Right forelimb (tissue), 1 donor: ENCODE measurements around the gene SMC1B.
"Not testable (repeated sequence)": the region's sequence is repeated elsewhere in the genome, so short reads cannot be mapped to it uniquely, and the experiment has no call there.

ENCODE experiments used
- DNase-seq: peaks from one replicate; pipeline ENCODE4 v3.0.0-alpha.2; 2018

The SMC1B gene

DNA sequence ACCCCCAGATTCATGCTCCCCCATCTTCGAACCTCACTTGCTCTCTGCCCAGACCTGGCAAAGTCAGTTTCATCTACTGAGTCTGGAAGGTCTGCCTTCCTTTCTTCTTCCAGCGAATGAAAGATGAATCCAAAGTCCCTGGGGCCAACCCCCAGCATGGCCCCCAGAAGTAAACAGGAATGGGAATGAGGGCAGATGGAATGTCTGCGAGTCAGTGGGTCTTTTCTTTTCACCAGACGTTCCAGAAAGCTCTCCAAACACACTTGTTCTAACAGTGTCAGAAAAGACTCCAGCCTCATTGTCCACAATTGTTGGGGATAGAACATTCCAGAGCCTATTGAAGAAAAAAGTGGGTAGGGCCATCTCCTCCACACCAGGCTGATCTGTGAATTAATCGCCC lies 28.7 kb upstream of the SMC1B start:
- no peak for DNase-seq

DNA sequence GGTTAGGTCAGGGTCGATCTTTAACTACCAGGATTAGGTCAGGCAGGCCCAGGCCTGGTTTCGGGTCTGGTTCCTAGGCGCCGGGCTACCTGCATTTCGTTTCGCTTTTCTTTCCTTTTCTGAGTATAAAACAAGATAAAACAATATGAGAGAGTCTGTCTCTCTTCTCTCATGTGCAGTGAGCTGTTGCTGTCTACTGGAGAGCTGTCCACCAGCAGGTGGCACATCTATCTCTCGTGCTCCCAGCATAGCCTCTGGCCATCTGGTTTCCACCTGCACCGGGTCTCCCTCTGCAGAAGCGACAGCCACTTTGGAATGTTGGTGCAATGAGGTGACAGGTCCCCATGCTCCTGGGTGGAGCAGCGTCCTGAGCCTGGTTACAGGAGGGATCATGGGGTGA lies 27.7 kb upstream of the SMC1B start:
- DNase-seq = peak; percentile 79

DNA sequence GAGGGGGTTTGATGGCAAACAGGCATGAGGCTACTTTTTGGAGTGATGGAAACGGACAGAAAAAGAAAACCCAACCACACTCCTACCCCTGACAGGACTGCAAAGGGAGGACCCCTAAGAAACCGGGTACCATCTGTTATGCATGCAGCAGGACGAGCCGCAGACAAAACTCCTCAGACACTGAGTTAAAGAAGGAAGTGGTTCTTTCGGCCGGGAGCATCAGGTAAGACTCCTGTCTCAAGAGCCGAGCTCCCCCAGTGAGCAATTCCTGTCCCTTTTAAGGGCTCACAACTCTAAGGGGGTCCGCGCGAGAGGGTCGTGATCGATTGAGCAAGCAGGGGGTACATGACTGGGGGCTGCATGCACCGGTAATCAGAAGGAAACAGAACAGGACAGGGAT lies 27.3 kb upstream of the SMC1B start:
- DNase-seq = not testable (repeated sequence)

DNA sequence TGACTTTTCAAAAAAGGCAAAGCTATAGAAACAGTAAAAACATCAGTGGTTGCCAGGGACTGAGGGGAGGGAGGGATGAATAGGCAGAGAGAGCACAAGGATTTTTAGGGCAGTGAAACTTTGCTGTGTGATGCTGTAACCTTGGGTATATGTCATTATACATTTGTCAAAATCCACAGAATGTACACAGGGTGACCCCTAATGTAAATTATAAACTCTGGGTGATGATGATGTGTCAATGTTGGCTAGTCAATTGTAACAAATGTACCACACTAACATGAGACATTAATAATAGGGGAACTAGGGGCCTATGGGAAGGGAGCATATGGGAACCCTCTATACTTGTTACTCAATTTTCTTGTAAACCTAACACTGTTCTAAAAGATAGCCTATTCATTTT lies 24.9 kb upstream of the SMC1B start:
- DNase-seq = no peak

DNA sequence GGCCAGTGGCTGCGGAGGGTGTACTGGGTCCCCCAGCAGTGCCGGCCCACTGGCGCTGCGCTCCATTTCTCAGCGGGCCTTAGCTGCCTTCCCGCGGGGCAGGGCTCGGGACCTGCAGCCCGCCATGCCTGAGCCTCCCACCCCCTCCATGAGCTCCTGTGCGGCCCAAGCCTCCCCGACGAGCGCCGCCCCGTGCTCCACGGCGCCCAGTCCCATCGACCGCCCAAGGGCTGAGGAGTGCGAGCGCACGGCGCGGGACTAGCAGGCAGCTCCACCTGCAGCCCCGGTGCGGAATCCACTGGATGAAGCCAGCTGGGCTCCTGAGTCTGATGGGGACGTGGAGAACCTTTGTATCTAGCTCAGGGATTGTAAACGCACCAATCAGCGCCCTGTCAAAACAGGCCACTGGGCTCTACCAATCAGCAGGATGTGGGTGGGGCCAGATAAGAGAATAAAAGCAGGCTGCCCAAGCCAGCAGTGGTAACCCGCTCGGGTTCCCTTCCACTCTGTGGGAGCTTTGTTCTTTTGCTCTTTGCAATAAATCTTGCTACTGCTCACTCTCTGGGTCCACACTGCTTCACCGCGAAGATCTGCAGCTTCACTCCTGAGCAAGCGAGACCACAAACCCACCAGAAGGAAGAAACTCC lies 23.6 kb upstream of the SMC1B start:
- not testable (repeated sequence) for DNase-seq

DNA sequence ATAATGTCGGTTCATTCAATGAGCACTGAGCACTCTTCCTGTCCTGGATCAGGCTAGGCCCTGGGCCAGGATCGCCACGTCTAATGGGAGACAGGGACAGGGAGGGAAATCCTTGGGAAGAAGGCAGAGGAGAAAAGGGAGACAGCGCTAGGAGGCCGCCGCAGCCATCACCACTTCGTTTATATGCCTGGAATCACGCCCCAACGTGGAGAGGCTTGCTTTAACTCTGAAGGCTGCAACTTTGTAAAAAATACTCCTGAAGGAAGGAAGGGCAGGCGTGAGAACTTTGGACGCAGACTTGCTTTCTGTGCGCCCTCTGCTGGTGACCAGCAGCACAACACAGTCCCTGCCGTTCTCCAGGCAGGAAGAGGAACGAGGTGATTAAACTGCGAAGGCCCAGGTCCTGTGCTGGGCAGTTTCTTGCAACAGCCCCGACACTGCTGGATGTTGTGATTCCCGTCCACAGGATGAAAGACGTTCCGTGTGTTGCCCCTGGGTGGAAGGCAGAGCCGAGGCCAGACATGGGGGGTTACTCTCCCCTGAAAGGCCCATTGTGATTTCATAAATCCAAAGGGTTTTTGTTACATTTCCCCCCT lies 22.2 kb upstream of the SMC1B start:
- DNase-seq = peak; percentile 90

DNA sequence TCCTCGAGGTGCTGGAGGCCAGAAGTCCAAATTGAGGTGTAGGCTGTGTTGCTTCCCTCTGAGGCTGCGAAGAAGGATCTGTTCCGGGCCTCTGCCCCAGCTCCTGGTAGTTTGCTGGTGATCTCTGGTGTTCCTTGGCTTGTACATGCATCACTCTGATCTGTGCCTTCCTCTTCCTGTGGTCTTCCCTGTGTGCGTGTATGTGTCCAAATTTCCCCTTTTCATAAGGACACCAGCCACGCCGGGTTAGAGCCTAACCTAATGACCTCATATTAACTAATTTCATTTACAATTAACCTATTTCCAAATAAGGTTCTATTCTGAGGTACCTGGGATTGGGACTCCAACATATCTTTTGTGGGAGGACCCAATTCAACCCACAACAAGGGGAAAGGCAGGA lies 21.6 kb upstream of the SMC1B start:
- DNase-seq = no peak

DNA sequence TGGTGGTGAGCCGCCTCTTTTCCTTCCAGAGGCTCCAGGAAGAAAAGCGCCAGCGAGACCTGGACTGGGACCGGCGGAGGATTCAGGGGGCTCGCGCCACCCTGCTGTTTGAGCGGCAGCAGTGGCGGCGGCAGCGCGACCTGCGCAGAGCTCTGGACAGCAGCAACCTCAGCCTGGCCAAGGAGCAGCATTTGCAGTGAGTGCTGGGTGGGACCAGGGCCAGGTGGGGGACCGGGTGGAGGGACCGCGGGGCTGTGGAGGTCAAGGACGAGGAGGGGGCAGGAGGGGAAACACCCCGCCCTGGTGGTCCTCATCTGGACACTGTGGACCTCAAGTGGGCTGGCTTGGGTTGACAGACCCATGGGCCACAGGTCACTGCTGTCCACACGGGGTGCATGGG lies 17.5 kb upstream of the SMC1B start:
- no peak for DNase-seq

DNA sequence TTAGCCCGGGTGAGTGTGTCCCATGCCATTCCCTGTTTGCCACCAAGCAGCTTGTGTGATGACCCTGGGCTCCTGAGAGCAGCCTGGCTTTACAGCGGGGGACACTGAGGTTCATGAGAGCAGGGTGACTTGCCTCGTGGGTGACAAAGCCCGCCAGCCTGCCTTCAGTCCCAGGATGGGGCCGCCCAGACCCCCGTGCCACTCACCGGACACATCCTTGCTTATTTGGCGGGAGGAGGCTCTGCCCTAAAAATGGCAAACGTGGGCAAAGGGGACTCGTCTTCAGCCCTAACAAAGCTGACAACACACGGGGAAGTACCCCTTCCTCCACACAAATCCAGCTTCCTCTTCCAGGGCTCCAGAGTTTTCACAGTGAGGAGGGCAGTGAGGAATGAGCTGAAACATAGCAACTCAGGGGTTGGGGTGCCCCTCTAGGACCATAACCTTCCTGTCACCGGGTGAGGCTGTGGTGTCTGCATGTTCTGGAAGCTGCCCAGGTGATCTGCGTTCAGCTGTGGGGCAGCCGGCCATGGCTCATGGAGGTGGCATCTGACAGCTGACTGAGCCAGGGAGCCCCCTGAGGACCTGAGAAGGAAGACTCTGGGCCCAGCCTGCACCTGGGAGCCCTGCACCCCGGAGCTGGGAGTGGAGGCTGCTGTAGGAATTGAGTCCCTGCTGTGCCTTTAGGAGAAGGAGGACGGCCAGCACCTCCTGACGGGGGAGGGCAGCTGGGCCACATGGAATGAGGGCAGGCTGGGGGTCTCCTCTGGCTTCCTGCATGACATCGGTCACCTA lies 16.8 kb upstream of the SMC1B start:
- DNase-seq = no peak

DNA sequence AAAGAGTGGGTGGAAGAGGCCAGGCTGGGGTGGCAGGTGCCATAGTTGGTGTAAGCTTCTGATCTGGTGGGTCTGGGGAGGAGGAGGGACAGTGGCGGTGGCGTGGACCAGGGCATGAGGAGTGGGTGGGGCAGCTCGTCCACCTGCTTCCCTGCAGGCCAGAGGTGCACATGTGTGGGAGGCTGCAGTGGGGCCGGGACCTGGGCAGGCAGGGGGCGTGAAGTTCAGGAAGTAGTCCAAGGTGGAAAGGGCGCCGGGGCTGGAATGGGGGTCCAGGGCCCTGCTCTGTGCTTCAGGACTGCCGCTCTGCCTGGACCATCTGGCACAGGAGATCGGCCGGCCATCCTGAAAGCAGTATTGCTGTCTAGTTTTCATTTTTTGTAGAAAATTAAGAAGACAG lies 16.0 kb upstream of the SMC1B start:
- no peak for DNase-seq

DNA sequence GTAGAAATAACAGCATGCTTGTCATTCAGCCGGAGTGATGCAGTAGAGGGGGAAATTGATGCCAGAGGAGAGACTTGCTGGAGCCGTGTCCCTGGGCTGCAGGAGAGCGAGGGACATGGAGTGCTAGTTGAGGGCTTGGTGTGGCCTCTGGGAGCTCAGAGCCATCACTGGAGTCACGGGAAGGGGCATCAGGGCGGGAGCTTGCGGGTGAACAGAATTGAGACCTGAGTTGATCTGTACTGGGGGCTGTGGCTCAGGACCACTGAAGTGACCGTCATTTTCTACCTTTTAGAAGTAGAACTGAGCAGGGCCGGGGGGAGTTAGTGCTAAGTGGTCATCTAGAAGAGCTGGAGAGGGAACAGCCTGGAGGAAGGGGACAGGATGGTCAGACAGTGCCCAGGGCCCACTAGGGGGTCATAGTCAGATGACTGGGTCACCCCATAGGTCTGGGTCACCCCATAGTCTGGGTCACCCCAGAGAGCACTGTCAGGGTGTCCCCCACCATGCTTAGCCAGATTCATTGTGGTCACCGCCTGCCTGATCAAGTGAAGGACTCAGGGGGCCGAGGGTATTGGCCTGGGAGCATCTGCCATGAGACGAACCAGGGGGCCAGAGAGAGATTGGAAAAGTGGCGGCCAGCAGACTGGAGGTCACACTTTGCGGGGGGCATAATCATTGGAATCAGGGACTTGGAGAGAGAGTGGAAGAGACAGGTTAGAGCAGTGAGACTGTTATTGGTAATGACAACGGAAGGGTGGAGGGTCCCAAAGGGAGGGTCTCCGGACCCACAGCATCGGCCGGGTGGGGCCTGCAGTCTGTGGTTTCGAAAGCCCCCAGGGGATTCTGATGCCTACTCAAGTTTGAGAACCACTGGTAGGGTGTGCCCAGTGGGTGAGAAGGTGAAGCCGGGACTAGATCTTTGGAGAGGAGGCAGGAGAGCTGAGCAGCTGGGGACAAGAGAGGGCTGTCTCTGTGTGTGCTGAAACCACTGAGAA lies 15.3 kb upstream of the SMC1B start:
- no peak for DNase-seq

DNA sequence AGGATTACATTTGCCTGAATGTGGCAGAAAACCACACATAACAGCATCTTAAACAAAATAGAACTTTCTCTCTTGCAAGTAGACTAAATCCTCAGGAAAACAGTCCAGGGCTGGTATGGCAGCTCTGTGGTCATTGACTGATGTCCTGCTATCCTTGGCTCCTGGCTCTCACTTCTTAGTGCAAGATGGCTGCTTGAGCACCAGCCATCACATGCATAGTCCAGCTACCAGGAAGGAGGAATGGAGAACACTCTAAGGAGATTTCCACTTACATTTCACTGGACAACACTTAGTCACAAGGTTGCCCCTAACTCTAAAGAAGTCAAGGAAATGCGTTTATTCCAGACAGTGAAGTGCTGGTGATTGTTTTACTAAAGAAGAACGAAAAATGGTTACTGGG lies 13.7 kb upstream of the SMC1B start:
- no peak for DNase-seq

DNA sequence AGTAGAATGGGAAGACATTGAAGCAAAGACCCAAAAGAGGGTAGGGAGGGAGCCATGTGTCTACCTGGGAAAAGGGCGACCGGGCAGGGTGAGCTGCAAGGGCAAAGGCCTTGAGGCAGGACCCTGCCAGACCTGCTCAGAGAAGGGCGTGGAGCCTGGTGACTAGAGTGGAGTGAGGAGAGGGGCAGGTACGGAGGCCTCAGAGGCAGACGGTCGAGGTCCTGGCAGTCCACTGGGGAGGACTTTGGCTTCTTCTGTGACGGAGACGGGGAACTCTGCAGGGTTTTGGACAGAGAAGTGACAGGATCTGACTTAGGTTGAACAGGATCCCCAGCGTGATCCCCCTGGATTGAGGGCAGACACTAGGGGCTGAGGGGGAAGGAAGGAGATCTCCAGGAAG lies 13.0 kb upstream of the SMC1B start:
- DNase-seq = no peak

DNA sequence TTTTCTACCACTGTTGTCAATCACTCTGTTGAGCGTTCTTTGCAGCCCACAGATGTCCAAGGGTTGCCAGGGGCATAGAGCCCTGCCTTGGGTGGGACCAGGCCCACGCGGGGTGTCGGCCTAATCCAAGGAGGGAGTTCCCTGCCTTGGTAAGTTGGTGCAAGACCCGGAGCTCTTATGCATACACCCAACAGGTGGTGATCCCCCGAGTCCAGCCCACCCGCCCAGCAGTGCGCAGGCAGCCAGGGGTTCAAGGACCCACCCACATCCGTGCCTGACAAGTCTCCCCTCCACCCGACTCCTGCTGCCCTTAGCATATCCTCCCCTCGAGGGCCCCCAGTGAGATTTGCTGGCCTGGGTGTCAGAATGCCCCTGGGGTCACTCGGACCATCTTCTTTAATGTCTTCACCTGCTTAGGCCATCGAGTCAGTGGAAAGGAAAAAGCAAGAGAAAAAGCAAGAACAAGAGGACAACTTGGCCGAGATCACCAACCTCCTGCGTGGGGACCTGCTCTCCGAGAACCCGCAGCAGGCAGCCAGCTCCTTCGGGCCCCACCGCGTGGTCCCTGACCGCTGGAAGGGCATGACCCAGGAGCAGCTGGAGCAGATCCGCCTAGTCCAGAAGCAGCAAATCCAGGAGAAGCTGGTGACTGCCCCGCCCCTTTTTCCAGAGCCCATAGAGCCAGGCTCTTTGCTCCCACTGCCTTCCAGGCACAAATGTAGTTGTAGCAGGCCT lies 12.3 kb upstream of the SMC1B start:
- no peak for DNase-seq

DNA sequence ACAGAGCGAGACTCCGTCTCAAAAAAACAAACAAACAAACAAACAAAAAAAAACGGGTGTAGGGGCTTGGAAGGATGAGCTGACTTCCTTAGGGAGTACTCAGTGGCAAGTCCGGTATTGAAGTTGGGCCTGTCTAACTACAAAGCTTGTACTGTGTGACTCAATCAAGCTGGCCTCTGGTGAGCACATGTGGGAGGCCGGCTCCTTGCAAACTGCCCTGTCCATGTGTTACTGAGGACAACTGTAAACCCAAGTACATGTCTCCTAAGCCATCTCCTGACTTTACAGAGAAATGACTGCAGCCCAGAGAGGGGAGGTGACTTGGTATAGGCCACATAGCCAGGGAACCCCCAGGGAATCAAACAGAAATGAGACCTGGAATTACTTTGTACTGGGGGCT lies 11.7 kb upstream of the SMC1B start:
- no peak for DNase-seq

DNA sequence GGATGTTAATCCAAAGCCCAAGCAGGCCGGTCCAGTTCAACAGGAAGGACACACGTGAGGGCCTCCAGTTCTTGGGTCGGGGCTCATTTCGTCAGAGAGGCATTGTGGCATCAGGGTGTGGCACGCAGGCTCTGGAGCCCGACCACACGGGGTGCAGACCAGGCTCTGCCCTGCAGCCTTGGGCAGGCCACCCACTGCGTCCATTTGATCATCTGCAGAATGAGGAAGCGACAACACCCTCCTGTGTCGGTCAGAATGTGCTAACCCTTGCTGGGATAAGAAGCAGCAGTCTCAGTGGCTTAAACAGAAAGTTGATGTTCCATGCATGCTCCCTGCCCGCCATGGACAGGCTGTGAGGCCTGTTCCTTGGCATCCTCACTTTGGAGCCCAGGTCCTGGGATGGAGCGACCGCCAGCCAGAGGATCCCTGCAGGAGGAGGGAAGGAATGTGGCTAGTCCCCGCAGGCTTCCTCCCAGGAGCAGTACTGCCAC lies 10.9 kb upstream of the SMC1B start:
- DNase-seq = no peak

DNA sequence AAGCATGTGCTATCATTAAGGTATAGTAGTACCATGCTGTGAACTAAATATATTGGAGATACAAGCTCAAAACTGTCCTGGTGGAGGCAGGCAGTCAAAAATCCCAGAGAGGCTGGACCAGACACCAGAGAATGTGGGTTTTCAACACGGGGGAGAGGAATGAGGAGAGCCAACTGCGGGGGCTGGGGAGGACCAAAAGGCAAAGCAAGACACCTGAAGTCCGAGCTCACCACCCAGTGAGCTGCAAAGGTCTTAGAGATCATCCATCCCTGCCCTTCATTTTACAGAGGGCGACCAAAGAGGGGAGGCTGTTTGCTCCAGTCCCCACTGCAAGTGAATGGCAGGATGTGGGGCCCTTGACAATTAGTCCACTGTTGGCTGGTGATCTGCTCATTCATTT lies 10.1 kb upstream of the SMC1B start:
- no peak for DNase-seq

DNA sequence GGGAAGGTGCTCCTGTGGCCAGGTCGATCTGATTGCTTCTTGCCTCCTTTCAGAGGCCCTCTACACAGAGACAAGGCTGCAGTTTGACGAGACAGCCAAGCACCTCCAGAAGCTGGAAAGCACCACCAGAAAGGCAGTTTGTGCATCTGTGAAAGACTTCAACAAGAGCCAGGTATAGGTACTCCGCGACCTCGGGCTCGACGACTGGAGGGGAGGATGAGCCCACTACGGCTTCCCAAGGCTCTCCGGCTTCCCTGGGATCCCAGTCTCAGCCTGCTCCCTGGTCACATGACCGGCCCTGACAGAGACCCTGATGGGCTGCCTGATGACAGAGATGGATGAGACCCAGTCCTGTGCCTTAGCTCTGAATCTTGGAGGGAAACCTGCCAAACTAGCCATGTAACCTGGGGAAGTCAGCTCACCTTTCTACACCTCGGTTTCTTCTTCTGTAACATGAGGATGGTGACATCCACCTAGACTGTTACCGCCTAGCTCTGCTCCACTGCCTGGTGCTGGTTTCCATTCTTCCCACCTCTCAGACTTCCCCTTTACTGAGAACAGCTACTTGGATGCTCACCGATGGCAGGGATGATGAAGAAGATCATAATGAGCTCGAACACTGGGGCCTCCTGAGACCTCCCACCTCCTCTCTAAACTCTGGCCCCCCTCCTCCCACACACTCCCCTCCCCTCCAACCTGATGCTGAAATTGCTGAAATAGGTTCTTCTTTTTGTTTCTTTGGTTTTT lies 9.0 kb upstream of the SMC1B start:
- no peak for DNase-seq

DNA sequence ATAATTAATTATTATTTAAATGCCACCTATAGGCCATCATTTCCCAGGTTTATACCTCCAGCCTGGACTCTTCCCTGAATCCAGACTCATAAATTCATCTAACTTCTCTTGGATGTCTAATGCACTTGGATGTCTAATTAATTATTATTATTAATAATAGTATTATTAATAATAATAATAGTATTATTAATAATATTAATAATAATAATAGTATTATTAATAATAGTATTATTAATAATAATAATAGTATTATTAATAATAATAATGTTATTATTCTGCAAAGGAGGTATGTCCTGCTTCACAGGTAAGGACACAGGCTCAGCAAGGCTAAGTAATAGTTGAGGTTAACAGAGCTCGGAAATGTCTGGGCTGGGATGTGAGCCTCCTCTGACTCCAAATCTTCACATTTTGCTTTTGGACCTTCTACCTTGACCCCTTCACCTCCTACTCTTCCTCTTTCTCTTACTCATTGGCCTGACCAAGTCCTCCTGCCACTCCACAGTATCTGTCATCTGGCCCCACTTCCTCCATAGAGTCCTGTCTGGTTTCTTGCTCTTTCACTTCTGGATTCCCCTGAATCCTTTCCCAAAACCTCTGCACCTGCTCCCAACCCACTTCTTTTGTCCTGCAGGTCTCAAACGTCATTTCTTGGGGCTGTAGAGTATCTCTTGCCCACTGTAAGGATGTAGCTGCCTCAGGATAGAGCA lies 8.1 kb upstream of the SMC1B start:
- no peak for DNase-seq

DNA sequence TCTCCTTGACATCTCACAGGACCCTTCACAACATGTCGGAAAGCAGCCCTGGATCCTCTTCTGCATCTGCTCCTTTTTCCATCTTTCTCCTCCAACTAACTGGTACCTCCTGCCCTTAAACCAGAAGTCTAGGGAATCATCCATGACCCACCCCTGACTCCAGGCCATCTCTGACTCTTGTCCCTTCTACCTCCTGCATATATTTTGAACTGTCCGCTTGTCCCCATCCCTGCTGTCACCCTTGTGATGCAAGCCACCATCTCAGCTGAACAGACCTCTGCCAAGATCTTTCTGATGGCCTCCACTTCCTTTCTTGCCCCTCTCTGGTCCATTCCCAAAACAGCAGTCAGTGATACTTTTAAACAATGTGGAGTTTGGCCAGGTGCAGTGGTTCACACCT lies 7.1 kb upstream of the SMC1B start:
- no peak for DNase-seq

DNA sequence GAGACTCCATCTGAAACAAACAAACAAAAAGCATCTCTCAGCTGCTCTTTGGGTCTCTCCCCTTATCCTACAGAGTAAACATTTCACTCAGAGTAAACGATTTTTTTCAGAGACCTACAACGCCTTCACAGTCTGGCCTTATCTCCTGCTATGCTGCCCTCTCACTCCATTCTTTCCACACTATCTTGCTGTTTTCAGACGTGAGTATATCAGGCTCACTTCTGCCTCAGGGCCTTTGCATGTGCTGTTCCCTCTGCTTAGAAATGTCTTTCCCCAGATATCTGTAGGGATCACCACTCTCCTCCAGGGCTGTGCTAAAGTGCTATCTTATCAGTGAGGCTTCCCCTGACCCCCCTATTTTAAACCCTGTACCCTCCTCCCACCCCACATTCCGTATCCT lies 6.6 kb upstream of the SMC1B start:
- no peak for DNase-seq
